Cardiac muscle cell (in vitro differentiated cells and primary cell): Measurements from ENCODE around the gene RAB11FIP3. TPM values are rescaled to one million over a fixed set of nuclear protein-coding genes. Genes with fewer than 3 reads are reported as not detected.

ENCODE experiments used
- DNase-seq, 2 donors: peaks; one replicate each; pipeline versions ENCODE4 v3.0.0 to v3.0.0-alpha.2; 2010 to 2017; ENCODE audit warnings: low read depth in 1 of 2, low spot score in 1 of 2
- H3K27ac ChIP-seq: fragments of 200-600 bp; sonication (generic); 2 replicates; pipeline ENCODE4 v1.5.1; 2016
- H3K27me3 ChIP-seq: fragments of 200-600 bp; sonication (generic); 2 replicates; pipeline ENCODE4 v1.6.0; 2016; ENCODE audit warnings: control low read depth
- H3K36me3 ChIP-seq: fragments of 200-600 bp; sonication (generic); 2 replicates; pipeline ENCODE4 v1.5.1; 2016; ENCODE audit warnings: control low read depth
- H3K4me1 ChIP-seq: fragments of 200-600 bp; sonication (generic); 2 replicates; pipeline ENCODE4 v1.8.1; 2017; ENCODE audit warnings: low read depth, mild to moderate bottlenecking, mixed run types
- H3K4me3 ChIP-seq: fragments of 200-600 bp; sonication (generic); 2 replicates; pipeline ENCODE4 v1.5.1; 2016; ENCODE audit warnings: mild to moderate bottlenecking
- H3K9me3 ChIP-seq: fragments of 200-600 bp; sonication (generic); 2 replicates; pipeline ENCODE4 v1.5.1; 2017; ENCODE audit warnings: low read depth, mild to moderate bottlenecking, control low read depth
- CTCF ChIP-seq: IDR thresholded peaks from 2 replicates; pipeline ENCODE4 v1.5.1; 2012; ENCODE audit warnings: low read depth, mild to moderate bottlenecking, low read length
- polyA plus RNA-seq: library from polyadenylated mRNA; unstranded; fragments of >200 nt; fragmentation: Nextera tagmentation; extraction: Ambion mirVana; gene quantifications from 2 replicates; pipeline ENCODE4 v1.2.1, GENCODE V29; 2016
- total RNA-seq: library from RNA; depleted of rRNA; stranded (reverse); fragments of >200 nt; gene quantifications from 2 replicates; pipeline ENCODE4 v1.2.3, GENCODE V29; 2016

Gene RAB11FIP3
- total and polyA plus RNA-seq, 2 experiments from 2014 or later = 55.3 to 77.1 TPM

GRCh38 chr16:450785-451512 lies 25.5 kb downstream of the RAB11FIP3 start:
- no peak overlapping the region for H3K4me3 ChIP-seq
- peaks cover 13% of the 10 kb centered on the region for H3K4me1 ChIP-seq
- H3K9me3 ChIP-seq = no peaks in the 10 kb centered on the region
- no peaks in the 10 kb centered on the region for H3K36me3 ChIP-seq
- peak overlapping the region; percentile 54 for H3K27ac ChIP-seq
- no peak for TF ChIP-seq CTCF
- DNase-seq = no peak
- H3K27me3 ChIP-seq = no peaks in the 10 kb centered on the region

GRCh38 chr16:454397-454940 lies 29.0 kb downstream of the RAB11FIP3 start:
- no peak overlapping the region for H3K4me3 ChIP-seq
- no peaks in the 10 kb centered on the region for H3K27me3 ChIP-seq
- peak overlapping the region; percentile 62 for H3K27ac ChIP-seq
- H3K36me3 ChIP-seq = no peaks in the 10 kb centered on the region
- no peak for TF ChIP-seq CTCF
- H3K4me1 ChIP-seq = peaks cover 29% of the 10 kb centered on the region
- H3K9me3 ChIP-seq = no peaks in the 10 kb centered on the region
- no peak for DNase-seq

GRCh38 chr16:455453-455852 lies 30.0 kb downstream of the RAB11FIP3 start:
- Histone ChIP-seq H3K27me3 (no peaks in the 10 kb centered on the region), H3K9me3 (no peaks in the 10 kb centered on the region)
- no peak for DNase-seq

GRCh38 chr16:456891-457483 lies 31.5 kb downstream of the RAB11FIP3 start:
- Histone ChIP-seq H3K4me3 (no peak overlapping the region), H3K36me3 (peaks cover 4% of the 10 kb centered on the region), H3K9me3 (no peaks in the 10 kb centered on the region), H3K4me1 (peaks cover 24% of the 10 kb centered on the region), H3K27ac (peak overlapping the region; percentile 76), H3K27me3 (no peaks in the 10 kb centered on the region)
- peak; percentile 39 to 61 for DNase-seq
- no peak for TF ChIP-seq CTCF

More at GRCh38 chr16:455453-455852, 30.0 kb downstream of the RAB11FIP3 start:
- Histone ChIP-seq H3K4me1 (peaks cover 26% of the 10 kb centered on the region), H3K4me3 (no peak overlapping the region), H3K36me3 (no peaks in the 10 kb centered on the region), H3K27ac (no peak overlapping the region)
- TF ChIP-seq CTCF = no peak

- peak overlapping the region; percentile 76 for H3K27ac ChIP-seq
- H3K4me1 ChIP-seq = peaks cover 24% of the 10 kb centered on the region
- DNase-seq = peak; percentile 47 to 52
- no peak overlapping the region for H3K4me3 ChIP-seq
- no peak for TF ChIP-seq CTCF
- H3K9me3 ChIP-seq = no peaks in the 10 kb centered on the region
- H3K27me3 ChIP-seq = no peaks in the 10 kb centered on the region
- peaks cover 6% of the 10 kb centered on the region for H3K36me3 ChIP-seq
Observed at GRCh38 chr16:457732-458400, 32.4 kb downstream of the RAB11FIP3 start.
